Glutamatergic neuron (in vitro differentiated cells): ENCODE data around the gene KLK3. TPM values are rescaled to one million over a fixed set of nuclear protein-coding genes. Genes with fewer than 3 reads are reported as not detected.
A peak's percentile ranks its signal among the peaks of the same experiment; 100 is the strongest.

ENCODE experiments used
- DNase-seq: peaks from one replicate; pipeline ENCODE4 v3.0.0; 2022
- H3K27ac Mint-ChIP-seq: one replicate; pipeline ENCODE4 v1.8.0; 2020; ENCODE audit warnings: mild to moderate bottlenecking, mixed read lengths, inconsistent platforms; ENCODE audit not compliant: unreplicated experiment
- H3K27me3 Mint-ChIP-seq: one replicate; pipeline ENCODE4 v1.8.0; 2020; ENCODE audit warnings: mild to moderate bottlenecking, moderate library complexity, mixed read lengths, inconsistent platforms; ENCODE audit not compliant: unreplicated experiment
- H3K36me3 Mint-ChIP-seq: one replicate; pipeline ENCODE4 v1.8.0; 2020; ENCODE audit warnings: mild to moderate bottlenecking, mixed read lengths, inconsistent platforms; ENCODE audit not compliant: unreplicated experiment
- H3K4me1 Mint-ChIP-seq: one replicate; pipeline ENCODE4 v1.8.0; 2020; ENCODE audit warnings: mild to moderate bottlenecking, low read depth, mixed read lengths, inconsistent platforms; ENCODE audit not compliant: unreplicated experiment
- H3K4me3 Mint-ChIP-seq: one replicate; pipeline ENCODE4 v1.8.0; 2020; ENCODE audit warnings: mild to moderate bottlenecking, mixed read lengths, inconsistent platforms; ENCODE audit not compliant: unreplicated experiment
- H3K9me3 Mint-ChIP-seq: one replicate; pipeline ENCODE4 v1.8.0; 2020; ENCODE audit warnings: mild to moderate bottlenecking, moderate library complexity, mixed read lengths, inconsistent platforms; ENCODE audit not compliant: unreplicated experiment
- total RNA-seq: library from RNA; stranded (reverse); fragmentation: NEBNext Ultra II Directional; extraction: Animal tissue kit (Norgen Biotek cat#: 25700); gene quantifications from one replicate; pipeline ENCODE4 v1.2.1, GENCODE V29; 2021; ENCODE audit not compliant: unreplicated experiment
- TF ChIP-seq, protein P1 (sequence below): fragments of 200-600 bp; sonication (generic); IDR thresholded peaks from one replicate; pipeline ENCODE4 v1.5.0; 2021; ENCODE audit not compliant: partially characterized antibody, unreplicated experiment

The KLK3 gene
- total RNA-seq, 1 donor from 2014 or later: not detected

- Mint-ChIP-seq H3K36me3 (no peaks in the 10 kb centered on the region), H3K27ac (no peak overlapping the region), H3K27me3 (peaks cover 10% of the 10 kb centered on the region), H3K4me3 (no peak overlapping the region), H3K9me3 (peaks cover 10% of the 10 kb centered on the region), H3K4me1 (peaks cover 2% of the 10 kb centered on the region)
- DNase-seq: no peak
- TF ChIP-seq, protein P1, sequence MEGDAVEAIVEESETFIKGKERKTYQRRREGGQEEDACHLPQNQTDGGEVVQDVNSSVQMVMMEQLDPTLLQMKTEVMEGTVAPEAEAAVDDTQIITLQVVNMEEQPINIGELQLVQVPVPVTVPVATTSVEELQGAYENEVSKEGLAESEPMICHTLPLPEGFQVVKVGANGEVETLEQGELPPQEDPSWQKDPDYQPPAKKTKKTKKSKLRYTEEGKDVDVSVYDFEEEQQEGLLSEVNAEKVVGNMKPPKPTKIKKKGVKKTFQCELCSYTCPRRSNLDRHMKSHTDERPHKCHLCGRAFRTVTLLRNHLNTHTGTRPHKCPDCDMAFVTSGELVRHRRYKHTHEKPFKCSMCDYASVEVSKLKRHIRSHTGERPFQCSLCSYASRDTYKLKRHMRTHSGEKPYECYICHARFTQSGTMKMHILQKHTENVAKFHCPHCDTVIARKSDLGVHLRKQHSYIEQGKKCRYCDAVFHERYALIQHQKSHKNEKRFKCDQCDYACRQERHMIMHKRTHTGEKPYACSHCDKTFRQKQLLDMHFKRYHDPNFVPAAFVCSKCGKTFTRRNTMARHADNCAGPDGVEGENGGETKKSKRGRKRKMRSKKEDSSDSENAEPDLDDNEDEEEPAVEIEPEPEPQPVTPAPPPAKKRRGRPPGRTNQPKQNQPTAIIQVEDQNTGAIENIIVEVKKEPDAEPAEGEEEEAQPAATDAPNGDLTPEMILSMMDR: no peak
These were observed 22.0 kb upstream of the KLK3 start for GRCh38 chr19:50832666-50833065.

DNA sequence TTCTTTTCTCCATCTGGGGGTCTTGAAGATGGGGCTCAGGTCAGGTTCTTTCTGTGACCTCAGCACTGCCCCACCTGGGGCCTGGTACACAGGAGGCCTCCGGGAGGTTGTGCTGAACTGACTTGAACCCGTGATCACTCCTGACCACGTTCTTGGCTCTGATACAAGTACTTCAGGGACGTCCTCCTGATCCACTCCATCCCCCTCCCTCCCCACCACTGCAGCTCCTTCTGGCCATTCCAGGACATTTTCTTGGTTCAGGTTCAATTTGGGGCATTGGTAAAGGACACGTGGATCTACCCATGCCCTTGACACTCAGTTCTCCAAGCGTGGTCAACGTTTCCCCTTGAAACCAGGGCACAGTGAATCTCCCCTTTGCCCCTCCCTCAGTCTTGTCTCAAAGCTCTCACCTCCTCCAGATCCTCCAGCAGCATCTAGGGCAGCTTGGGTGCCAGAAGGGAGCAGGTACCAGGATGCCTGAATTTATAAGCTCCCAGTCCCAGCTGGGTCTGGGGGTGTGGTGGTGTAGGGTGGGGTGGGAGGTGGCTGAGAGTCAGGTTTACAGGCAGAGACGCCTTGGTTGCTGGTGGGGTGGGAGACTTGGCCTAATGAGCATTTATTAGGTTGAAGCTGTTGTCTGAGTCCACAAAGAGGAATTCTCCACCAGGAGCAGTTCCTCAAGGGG lies 21.5 kb upstream of the KLK3 start, which contains the start of gene KLK15:
Gene KLK15, minus strand, starts transcription at position 458 of the 685 bp plus-strand sequence. CDS start 2,082 bp downstream, outside the sequence.
- Mint-ChIP-seq H3K27ac (no peak within 1 kb of the TSS), H3K27me3 (peaks cover 8% of the 10 kb centered on the region), H3K4me1 (peaks cover 2% of the 10 kb centered on the region), H3K36me3 (no peaks in the 10 kb centered on the region), H3K4me3 (no peak within 1 kb of the TSS), H3K9me3 (peaks cover 10% of the 10 kb centered on the region)
- TF ChIP-seq, protein P1: no peak
- no peak for DNase-seq

- no peak overlapping the region for H3K27ac Mint-ChIP-seq
- peaks cover 10% of the 10 kb centered on the region for H3K9me3 Mint-ChIP-seq
- TF ChIP-seq, protein P1: no peak
- no peak for DNase-seq
- peaks cover 8% of the 10 kb centered on the region for H3K27me3 Mint-ChIP-seq
- peaks cover 2% of the 10 kb centered on the region for H3K4me1 Mint-ChIP-seq
- no peaks in the 10 kb centered on the region for H3K36me3 Mint-ChIP-seq
- H3K4me3 Mint-ChIP-seq: no peak overlapping the region
These were observed 20.9 kb upstream of the KLK3 start for GRCh38 chr19:50833802-50834167.

- Mint-ChIP-seq H3K36me3 (no peaks in the 10 kb centered on the region), H3K9me3 (peaks cover 10% of the 10 kb centered on the region), H3K4me3 (peak overlapping the region; percentile 76), H3K27ac (no peak overlapping the region), H3K27me3 (peaks cover 11% of the 10 kb centered on the region), H3K4me1 (peaks cover under 1% of the 10 kb centered on the region)
- DNase-seq: no peak
- TF ChIP-seq, protein P1: no peak
These were observed 19.5 kb upstream of the KLK3 start for GRCh38 chr19:50835103-50835784.
